HG03139 (cell line): ENCODE results near the gene CPLX3.

Source experiments
- ATAC-seq: cut with Tn5 transposase; IDR thresholded peaks from one replicate; pipeline ENCODE4 v1.9.1; 2021; ENCODE audit not compliant: unreplicated experiment

The CPLX3 gene

DNA sequence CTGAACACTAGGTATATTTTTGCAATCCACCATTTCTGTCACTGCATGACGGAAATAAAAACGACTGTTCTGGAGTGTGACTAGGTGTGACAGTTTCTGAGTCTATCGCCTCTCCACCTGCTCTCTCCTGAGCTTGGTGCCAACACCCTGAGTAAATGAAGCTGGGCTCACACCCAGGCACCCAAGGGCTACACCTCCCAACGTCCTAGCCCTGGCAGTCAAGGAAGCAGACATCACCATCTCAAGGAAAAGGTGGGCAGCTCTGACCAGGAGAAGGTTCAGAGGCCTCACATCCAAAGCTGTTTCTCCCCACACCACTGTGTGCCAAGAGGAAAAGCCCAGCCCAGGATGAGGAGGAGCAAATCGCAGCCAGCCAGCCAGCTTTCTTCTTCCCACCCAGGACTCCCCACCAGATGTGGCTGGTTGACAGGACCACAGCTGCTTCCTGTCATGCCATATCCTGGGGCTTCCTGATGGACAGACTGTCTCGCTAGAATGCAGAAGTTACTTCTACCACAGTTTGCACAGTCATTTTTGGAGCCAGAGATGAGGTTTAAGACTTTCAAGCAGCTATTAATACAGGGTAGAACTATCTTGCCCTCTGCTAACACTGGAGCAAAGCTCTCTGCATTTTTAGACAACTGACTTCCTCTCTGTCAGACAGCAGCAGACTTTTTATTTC, 43.4 kb downstream of the CPLX3 start:
- ATAC-seq = peak; percentile 46

DNA sequence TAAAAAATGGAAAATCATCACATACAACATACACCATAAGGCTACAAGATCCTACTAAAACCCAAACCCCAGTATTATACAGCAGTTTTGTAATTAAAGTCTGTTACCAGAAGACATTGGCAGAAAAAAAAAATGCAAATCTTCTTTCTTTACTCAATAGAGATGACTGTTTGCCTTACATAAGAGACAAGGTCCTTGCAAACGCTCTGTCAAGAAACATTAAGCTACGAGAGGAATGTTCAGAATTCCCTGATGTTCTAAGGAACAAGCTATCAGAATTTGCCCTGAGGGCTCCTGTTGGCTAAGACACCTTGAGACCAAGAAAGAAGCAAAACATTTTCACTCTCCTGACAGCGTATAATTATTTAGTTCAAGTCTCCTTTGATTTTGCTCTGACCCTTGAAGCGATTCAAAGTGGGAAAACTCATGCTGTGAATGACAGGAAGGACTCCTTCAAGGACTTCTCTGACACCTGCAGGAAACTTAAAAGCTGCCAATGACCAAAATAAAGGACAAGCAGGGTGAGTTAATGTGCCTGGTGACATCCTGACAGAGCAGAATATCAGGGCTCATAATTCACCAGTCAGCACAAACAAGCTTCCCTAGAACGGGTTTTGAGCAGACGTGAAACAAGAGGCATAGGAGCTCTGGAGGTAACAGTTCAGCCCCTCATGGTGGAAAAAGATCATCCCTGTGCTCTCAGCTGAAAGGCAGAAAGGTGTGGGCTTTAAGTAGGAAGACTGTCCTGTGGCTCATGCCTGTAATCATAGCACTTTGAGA, 44.2 kb downstream of the CPLX3 start:
- no peak for ATAC-seq

DNA sequence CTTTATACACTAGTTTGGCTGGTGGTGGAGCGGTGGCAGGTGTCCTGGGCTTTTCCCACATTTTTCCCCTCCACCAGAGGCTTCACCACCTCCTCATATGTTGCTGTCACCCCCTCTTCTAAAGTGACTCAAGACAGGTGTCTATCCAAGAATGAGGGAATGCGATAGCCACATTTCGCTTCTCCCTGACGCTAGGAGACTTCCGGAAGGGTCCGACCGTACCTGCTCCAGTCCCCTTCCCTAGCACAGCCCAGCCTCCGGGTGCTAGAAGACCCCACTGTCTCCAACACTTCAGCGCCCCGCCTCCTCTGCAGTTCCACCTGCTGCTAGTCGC, 46.2 kb downstream of the CPLX3 start:
- no peak for ATAC-seq

GRCh38 chr15:74873036-74873755, 46.8 kb downstream of the CPLX3 start, which contains the start of gene SCAMP2:
SCAMP2 (minus strand) TSS chr15:74873365; CDS start chr15:74873255, 110 bp downstream.
- ATAC-seq = peak; percentile 71

DNA sequence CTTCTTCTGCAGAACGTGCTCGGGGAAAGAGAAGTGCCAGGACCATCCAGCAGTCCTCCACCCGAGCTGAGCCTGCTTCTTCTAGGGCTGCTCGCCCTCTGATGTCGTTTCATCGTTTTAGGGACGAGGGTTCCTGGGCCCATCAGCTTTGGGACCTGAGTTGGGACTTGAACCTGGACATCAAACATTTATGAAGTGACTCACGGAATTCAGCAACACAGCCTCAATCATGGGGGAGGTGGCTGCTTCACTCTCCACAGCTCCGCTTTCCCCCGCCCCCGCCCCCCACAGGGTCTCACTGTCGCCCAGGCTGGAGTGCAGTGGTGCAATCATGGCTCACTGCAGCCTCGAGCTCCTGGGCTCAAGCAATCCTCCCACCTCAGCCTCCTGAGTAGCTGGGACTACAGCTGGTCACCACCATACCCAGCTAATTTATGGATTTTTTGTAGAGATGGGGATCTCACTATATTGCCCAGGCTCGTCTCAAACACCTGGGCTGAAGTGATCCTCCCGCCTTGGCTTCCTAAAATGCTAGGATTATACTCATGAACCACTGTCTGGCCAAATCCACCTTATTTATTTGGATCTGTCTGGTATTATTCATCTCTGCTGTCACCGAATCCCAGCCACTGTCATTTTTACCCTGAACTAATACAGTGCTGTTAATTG, 47.5 kb downstream of the CPLX3 start:
- ATAC-seq = no peak

DNA sequence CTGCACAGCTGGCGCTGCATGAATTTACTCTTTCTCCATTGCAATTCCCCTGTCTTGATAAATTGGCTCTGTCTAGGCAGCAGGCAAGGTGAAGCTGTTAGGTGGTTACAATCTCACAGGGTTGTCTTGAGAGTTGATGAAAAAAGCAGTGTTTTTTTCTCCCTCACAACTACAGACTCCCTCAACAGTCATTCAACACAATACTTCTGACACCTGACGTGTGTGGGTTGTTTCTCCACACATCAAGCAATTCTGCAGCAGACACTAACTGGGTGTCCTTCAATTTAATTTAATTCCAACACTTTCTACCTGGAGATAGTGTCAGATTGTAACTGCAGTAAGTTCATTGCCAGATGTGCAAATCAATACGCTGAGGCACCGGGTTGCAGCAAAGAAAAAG, 51.8 kb downstream of the CPLX3 start:
- no peak for ATAC-seq
